GM12873 (cell line): Measurements from ENCODE around the gene VWC2L.

Source experiments
- TF ChIP-seq, protein P1 (sequence below): IDR thresholded peaks from 2 replicates; pipeline ENCODE4 v1.5.1; 2012; ENCODE audit warnings: low read depth, mild to moderate bottlenecking, moderate library complexity, low read length, control low read depth; ENCODE audit not compliant: insufficient read depth; ENCODE audit errors: missing control alignments

Gene VWC2L

DNA sequence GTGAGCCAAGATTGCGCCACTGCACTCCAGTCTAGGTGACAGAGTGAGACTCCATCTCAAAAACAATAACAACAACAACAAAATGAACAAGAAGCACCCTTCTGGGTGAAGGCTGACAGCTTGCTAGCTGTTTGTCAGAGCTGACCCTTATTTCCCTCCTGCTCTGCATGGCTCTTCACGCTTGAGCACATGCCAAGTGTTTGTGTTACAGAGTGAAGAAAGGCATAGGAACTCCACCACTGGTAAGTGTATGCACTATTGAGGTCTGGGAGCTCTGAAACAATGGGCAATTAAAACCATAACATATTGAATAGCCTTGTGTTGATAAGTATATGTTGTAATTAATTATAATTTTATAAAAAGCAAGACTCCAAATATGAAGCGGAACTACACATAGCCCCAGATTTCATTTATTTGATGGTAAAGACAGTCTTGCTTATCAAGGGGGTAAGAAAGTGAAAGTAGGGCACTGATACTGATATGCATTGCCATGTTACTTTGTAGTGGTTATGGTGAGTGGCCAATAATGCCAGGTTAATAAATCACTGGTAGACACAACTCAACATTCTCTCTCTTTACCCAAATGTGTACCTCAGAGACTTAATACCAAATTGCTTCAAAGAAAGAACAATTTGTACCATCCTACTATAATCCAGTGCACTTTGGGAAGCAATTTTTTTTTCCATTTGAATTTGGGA is 163.4 kb downstream of the VWC2L start:
- TF ChIP-seq, protein P1, sequence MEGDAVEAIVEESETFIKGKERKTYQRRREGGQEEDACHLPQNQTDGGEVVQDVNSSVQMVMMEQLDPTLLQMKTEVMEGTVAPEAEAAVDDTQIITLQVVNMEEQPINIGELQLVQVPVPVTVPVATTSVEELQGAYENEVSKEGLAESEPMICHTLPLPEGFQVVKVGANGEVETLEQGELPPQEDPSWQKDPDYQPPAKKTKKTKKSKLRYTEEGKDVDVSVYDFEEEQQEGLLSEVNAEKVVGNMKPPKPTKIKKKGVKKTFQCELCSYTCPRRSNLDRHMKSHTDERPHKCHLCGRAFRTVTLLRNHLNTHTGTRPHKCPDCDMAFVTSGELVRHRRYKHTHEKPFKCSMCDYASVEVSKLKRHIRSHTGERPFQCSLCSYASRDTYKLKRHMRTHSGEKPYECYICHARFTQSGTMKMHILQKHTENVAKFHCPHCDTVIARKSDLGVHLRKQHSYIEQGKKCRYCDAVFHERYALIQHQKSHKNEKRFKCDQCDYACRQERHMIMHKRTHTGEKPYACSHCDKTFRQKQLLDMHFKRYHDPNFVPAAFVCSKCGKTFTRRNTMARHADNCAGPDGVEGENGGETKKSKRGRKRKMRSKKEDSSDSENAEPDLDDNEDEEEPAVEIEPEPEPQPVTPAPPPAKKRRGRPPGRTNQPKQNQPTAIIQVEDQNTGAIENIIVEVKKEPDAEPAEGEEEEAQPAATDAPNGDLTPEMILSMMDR, result no peak

DNA sequence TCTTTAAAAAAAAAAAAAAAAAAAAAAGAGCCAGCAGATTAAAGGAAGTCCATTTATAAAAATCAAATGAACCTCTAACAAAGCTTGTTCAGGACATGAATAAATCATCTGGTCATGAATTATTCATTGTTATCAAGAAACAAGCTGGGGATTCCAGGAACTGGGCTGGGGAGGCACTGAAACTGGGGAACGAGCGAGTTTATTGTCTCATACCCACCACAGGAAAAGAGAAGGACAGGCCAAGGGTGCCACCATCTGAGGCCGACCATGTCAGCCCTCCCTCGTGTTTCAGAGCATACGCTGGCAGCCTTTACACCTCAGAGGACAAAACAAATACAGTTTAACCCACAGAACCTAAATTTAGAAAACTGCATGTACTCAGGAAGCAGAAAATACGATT is 164.2 kb downstream of the VWC2L start:
- TF ChIP-seq, protein P1, result no peak

DNA sequence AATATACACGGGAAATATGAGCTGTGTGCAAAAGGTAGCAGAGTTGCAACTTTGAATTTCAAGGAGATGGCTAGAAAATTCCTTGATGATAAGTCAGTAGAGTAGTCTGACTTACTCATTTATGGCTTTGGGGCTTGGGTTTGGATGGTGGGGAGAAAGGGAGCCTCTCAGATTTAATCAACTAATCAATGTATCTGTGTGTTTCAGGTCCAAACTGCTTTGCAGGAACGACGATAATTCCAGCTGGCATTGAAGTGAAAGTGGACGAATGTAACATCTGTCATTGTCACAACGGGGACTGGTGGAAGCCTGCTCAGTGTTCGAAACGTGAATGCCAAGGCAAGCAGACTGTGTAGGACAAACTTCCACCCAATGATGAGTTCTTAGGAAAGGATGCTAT is 164.6 kb downstream of the VWC2L start:
- TF ChIP-seq, protein P1, result no peak

DNA sequence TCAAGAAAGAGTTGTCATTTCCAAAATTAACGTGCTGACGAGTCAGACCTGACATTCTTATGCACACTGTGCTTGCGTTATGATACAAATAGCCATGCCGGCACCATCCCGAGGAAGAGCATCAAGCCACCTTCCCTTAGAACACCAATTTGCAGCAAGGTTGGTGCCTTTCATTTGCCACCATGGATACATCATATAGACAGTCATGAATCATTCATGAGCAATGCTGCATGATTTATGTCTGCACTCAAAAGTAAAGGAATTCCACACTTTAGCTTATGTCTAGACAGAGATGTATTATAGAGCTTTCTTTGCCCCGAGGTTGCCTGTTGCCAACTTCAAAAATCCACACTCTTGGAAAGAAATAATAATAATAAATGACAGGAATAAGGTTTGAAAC is 166.9 kb downstream of the VWC2L start:
- TF ChIP-seq, protein P1, result no peak

DNA sequence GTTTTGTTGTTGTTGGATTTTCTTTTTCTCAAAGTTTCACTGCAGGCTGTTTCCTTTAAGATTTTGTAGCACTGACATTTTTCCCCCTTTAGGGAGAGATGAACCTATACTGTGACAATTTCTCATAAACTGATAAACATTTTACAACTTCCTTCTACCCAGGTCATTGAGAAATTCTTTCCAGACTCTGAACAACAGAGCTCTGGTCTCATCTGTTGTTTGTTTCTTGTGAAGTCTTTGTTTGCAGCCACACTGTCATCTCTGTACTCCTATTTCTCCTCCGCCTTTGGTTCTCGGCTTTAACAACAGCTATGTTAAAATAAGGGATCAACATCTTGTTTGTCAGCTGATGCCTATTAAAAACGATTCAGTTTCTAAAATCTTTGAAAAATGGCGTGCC is 167.6 kb downstream of the VWC2L start:
- TF ChIP-seq, protein P1, result no peak

DNA sequence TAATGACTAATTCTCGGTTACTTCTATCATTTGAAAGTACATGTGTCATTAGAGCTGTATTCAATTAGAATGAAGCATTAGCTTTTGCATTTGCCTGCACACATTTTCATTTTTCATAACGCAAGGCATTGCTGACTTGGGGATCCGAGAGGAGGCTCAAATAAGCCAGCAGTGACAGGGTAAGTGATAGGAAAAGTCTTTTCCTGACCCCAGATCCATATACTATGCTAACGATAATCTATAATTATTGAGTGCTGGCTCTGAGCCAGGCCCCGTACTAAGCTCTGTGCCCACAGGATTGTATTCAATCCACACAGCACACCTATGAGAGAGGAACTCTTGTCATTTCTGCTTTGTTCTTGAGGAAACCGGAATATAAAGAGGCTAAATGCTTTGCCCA is 168.2 kb downstream of the VWC2L start:
- TF ChIP-seq, protein P1, result no peak

DNA sequence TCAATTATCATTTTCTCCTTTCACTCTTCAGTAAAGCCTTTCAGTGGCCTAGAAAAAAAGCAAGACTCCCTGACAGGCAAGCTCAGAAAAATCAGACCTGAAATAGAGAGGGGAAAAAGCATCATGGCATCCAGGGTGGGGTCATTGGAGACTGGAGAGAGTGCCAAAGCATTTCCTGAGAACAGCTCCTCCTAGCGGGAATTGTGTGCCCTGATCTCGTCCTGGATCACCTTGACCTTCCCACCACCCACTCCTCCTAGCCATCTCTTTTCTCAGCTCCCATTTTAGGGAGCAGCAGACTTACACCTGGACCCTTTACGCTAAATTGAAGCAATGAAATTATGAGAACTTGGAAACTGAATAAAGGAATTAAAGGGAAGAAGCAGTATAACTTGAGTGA is 176.6 kb downstream of the VWC2L start:
- TF ChIP-seq, protein P1, result peak; percentile 58
